OCI-LY3 (cell line): ENCODE data around the gene CTNND2.

Experiments used
- H2AFZ ChIP-seq: fragments of 200-600, 300-600 bp; shearing (Covaris generic); 2 replicates; pipeline ENCODE4 v1.6.0; 2014; ENCODE audit warnings: antibody characterized with exemption, low read depth, low read length
- H3K27ac ChIP-seq: fragments of 200-600, 300-600 bp; sonication (generic); 2 replicates; pipeline ENCODE4 v1.5.1; 2014; ENCODE audit warnings: mild to moderate bottlenecking, low read length, moderate library complexity, mixed read lengths
- H3K27me3 ChIP-seq: fragments of 200-600, 300-600 bp; sonication (generic); 2 replicates; pipeline ENCODE4 v1.6.1; 2014; ENCODE audit warnings: low read depth, low read length, mixed read lengths
- H3K36me3 ChIP-seq: fragments of 200-600, 300-600 bp; sonication (generic); replicated peaks from 2 replicates; pipeline ENCODE3; 2014; ENCODE audit warnings: low read depth, low read length, mixed read lengths
- H3K4me1 ChIP-seq: fragments of 300-600, 200-600 bp; sonication (generic); 2 replicates; pipeline ENCODE4 v1.6.1; 2014; ENCODE audit warnings: low read length, mixed read lengths
- H3K4me2 ChIP-seq: fragments of 200-600, 300-600 bp; sonication (generic); 2 replicates; pipeline ENCODE4 v1.6.1; 2014; ENCODE audit warnings: low read length, mixed read lengths
- H3K4me3 ChIP-seq: fragments of 300-600, 200-600 bp; sonication (generic); 2 replicates; pipeline ENCODE4 v1.5.1; 2014; ENCODE audit warnings: antibody characterized with exemption, mild to moderate bottlenecking, low read length, moderate library complexity
- H3K79me2 ChIP-seq: fragments of 300-600, 200-600 bp; shearing (Covaris generic); 2 replicates; pipeline ENCODE4 v1.6.1; 2014; ENCODE audit warnings: mild to moderate bottlenecking, low read length, mixed read lengths
- H3K9ac ChIP-seq: fragments of 300-600, 200-600 bp; shearing (Covaris generic); 2 replicates; pipeline ENCODE4 v1.6.0; 2014; ENCODE audit warnings: mild to moderate bottlenecking, low read length, moderate library complexity
- H3K9me3 ChIP-seq: fragments of 200-600, 300-600 bp; shearing (Covaris generic); 2 replicates; pipeline ENCODE4 v1.6.1; 2014; ENCODE audit warnings: low read length, mixed read lengths; ENCODE audit not compliant: insufficient read depth
- H4K20me1 ChIP-seq: fragments of 200-600, 300-600 bp; sonication (generic); 2 replicates; pipeline ENCODE4 v1.6.1; 2016; ENCODE audit warnings: low read length, mixed read lengths; ENCODE audit not compliant: insufficient read depth
- CTCF ChIP-seq: fragments of 200-600, 300-600 bp; sonication (generic); IDR thresholded peaks from 2 replicates; pipeline ENCODE4 v1.5.1; 2014; ENCODE audit warnings: antibody characterized with exemption, low read length, low read depth
- EZH2phosphoT487 ChIP-seq: fragments of 200-600 bp; shearing (Covaris generic); IDR thresholded peaks from 2 replicates; pipeline ENCODE4 v1.6.1; 2018; ENCODE audit warnings: antibody characterized with exemption, mixed run types, low read depth

Gene CTNND2

GRCh38 chr5:11595045-11595444, 309.2 kb downstream of the CTNND2 start:
- H2AFZ ChIP-seq, result no peak overlapping the region
- TF ChIP-seq EZH2phosphoT487 (no peak), CTCF (no peak)
- no peak overlapping the region for H3K27ac ChIP-seq
- H3K9me3 ChIP-seq, result no peaks in the 10 kb centered on the region
- no peak overlapping the region for H3K9ac ChIP-seq
- H3K27me3 ChIP-seq, result no peaks in the 10 kb centered on the region
- no peaks in the 10 kb centered on the region for H4K20me1 ChIP-seq
- no peak overlapping the region for H3K4me2 ChIP-seq
- no peak overlapping the region for H3K4me3 ChIP-seq
- no peaks in the 10 kb centered on the region for H3K79me2 ChIP-seq
- no peaks in the 10 kb centered on the region for H3K4me1 ChIP-seq
- H3K36me3 ChIP-seq, result no peaks in the 10 kb centered on the region

- H3K4me2 ChIP-seq, result no peak overlapping the region
- H3K4me3 ChIP-seq, result no peak overlapping the region
- H3K4me1 ChIP-seq, result no peaks in the 10 kb centered on the region
- TF ChIP-seq EZH2phosphoT487 (no peak), CTCF (no peak)
- no peak overlapping the region for H2AFZ ChIP-seq
- no peaks in the 10 kb centered on the region for H3K79me2 ChIP-seq
- no peak overlapping the region for H3K9ac ChIP-seq
- no peaks in the 10 kb centered on the region for H3K36me3 ChIP-seq
- no peaks in the 10 kb centered on the region for H3K27me3 ChIP-seq
- no peaks in the 10 kb centered on the region for H4K20me1 ChIP-seq
- no peaks in the 10 kb centered on the region for H3K9me3 ChIP-seq
- no peak overlapping the region for H3K27ac ChIP-seq
Observed at GRCh38 chr5:11594021-11594420, 310.2 kb downstream of the CTNND2 start.

- no peaks in the 10 kb centered on the region for H3K79me2 ChIP-seq
- no peak overlapping the region for H2AFZ ChIP-seq
- no peak overlapping the region for H3K4me2 ChIP-seq
- no peak overlapping the region for H3K4me3 ChIP-seq
- no peak for TF ChIP-seq EZH2phosphoT487
- H3K27ac ChIP-seq, result no peak overlapping the region
- no peaks in the 10 kb centered on the region for H4K20me1 ChIP-seq
- no peak overlapping the region for H3K9ac ChIP-seq
- H3K9me3 ChIP-seq, result no peaks in the 10 kb centered on the region
- H3K27me3 ChIP-seq, result no peaks in the 10 kb centered on the region
- no peaks in the 10 kb centered on the region for H3K4me1 ChIP-seq
- no peaks in the 10 kb centered on the region for H3K36me3 ChIP-seq
Observed at GRCh38 chr5:11590475-11590874, 313.8 kb downstream of the CTNND2 start.

GRCh38 chr5:11588803-11589202, 315.4 kb downstream of the CTNND2 start:
- no peak for TF ChIP-seq EZH2phosphoT487
- TF ChIP-seq CTCF, result no peak
- no peak overlapping the region for H3K9ac ChIP-seq
- H3K4me1 ChIP-seq, result no peaks in the 10 kb centered on the region
- no peaks in the 10 kb centered on the region for H3K27me3 ChIP-seq
- no peak overlapping the region for H3K4me2 ChIP-seq
- H3K79me2 ChIP-seq, result no peaks in the 10 kb centered on the region
- H2AFZ ChIP-seq, result no peak overlapping the region
- no peak overlapping the region for H3K4me3 ChIP-seq
- H3K9me3 ChIP-seq, result no peaks in the 10 kb centered on the region
- no peaks in the 10 kb centered on the region for H3K36me3 ChIP-seq
- no peak overlapping the region for H3K27ac ChIP-seq
- no peaks in the 10 kb centered on the region for H4K20me1 ChIP-seq

- H4K20me1 ChIP-seq, result no peaks in the 10 kb centered on the region
- H3K36me3 ChIP-seq, result no peaks in the 10 kb centered on the region
- H3K27ac ChIP-seq, result no peak overlapping the region
- no peak overlapping the region for H3K9ac ChIP-seq
- H2AFZ ChIP-seq, result no peak overlapping the region
- TF ChIP-seq EZH2phosphoT487, result no peak
- H3K27me3 ChIP-seq, result no peaks in the 10 kb centered on the region
- no peaks in the 10 kb centered on the region for H3K4me1 ChIP-seq
- H3K9me3 ChIP-seq, result no peaks in the 10 kb centered on the region
- H3K4me2 ChIP-seq, result no peak overlapping the region
- H3K79me2 ChIP-seq, result no peaks in the 10 kb centered on the region
- H3K4me3 ChIP-seq, result no peak overlapping the region
Observed at GRCh38 chr5:11584017-11584416, 320.2 kb downstream of the CTNND2 start.
